Occipital lobe (tissue), 2 donors: ENCODE measurements around the gene CLCA4. TPM values are rescaled to one million over a fixed set of nuclear protein-coding genes. Genes with fewer than 3 reads are reported as not detected.

Source experiments
- DNase-seq: peaks from one replicate; lab custom pipeline; 2025; lab: John Stamatoyannopoulos, UW
- total RNA-seq: library from RNA; depleted of rRNA; stranded (reverse); fragments of >200 nt; gene quantifications from one replicate; pipeline ENCODE4 v1.2.3, GENCODE V29; 2014

Gene CLCA4
- total RNA-seq, 1 donor from 2014 or later: not detected

DNA sequence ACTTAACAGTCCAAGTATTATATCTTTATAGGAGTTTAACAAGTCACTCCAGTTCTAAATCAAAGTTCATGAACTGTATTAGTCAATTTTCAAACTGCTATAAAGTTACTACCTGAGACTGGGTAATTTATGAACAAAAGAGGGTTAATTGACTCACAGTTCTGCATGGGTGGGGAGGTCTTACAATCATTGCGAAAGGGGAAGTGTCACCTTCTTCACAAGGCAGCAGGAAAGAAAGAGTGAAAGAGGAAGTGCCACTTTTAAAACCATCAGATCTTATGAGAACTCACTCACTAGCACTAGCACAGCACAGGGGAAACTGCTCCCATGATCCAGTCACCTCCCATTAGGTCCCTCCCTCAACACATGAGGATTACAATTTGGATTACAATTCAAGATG, 70.0 kb downstream of the CLCA4 start:
- DNase-seq: no peak

DNA sequence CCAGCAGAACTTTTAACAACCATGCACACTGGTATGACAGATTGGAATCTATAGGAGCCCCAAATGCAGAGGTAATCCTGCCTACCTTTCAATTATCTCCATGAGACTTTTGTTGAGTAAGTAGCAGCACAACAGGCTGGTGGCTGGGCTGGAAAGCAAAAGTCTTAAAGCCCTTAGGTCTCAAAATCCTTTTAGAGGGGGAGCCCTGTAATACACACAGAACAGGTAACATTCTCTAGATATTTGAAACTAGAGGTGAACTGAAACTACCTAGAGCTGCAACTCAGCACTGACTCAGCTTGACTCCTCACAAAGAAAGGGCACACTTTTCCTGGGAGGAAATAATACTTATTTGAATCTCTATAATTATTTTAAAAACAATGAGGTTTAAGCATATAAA, 71.5 kb downstream of the CLCA4 start:
- no peak for DNase-seq

DNA sequence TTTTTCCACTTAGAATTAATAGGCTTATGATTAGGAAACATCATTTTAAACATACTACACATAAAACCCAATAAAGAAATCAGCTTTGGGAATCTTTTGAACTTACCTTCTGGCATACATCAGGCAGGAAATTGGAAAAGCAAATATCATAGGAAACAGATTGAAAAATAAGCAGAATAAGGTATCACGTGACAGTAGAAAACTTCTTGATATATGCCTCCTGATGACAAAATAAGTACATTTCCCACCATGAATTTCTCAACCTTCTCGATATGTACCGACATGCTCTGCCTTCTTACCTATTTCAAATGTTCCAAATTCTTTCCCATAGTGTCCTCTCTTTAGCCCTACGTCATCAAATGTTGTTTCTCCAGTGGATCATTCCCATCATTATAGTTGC, 72.4 kb downstream of the CLCA4 start:
- no peak for DNase-seq

DNA sequence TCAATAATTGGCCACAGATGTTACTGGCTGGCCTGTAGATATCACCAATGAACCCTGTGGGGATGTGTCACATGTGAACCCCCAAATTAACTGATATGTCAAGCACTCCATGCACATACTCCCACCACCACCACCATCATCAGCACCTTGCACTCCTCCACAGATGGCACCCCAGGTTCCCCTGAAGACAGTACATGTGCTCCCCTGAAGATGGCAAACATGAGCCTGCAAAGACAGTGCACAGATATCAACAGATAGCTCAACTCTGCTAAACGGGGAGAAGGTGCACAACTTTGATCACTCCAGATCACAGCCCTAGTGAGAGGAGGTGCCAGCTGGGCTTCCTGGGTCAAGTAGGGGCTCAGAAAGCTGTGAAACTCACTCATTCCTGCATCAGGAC, 74.4 kb downstream of the CLCA4 start:
- DNase-seq: no peak

Other genes starting within 250 kb of the CLCA4 start
- 100 TPM for gene ODF2L, start 150.8 kb upstream of the CLCA4 start, total RNA-seq
- under 0.01 TPM for gene CLCA2, start 122.9 kb upstream of the CLCA4 start, total RNA-seq
- 0.16 TPM for gene CLCA1, start 78.2 kb upstream of the CLCA4 start, total RNA-seq
- 107 TPM for gene SH3GLB1, start 157.5 kb downstream of the CLCA4 start, total RNA-seq